Fibroblast of lung (primary cell): Measurements from ENCODE around the gene MPRIP.

Experiments used
- EZH2 ChIP-seq: IDR thresholded peaks from 2 replicates; pipeline ENCODE4 v1.5.1; 2012; ENCODE audit warnings: low read length, control low read depth, mild to moderate bottlenecking; ENCODE audit errors: missing control alignments
- TF ChIP-seq, protein P1 (sequence below), 2 donors: IDR thresholded peaks in 1 of 2; conservative IDR thresholded peaks in 1 of 2; 1 replicate in 1 of 2; 2 replicates in 1 of 2; pipeline ENCODE4 v1.5.1; 2011 to 2012; ENCODE audit warnings: low read length in 2 of 2, control low read depth in 1 of 2, inconsistent platforms in 1 of 2, low read depth in 1 of 2, mild to moderate bottlenecking in 1 of 2

DNA sequence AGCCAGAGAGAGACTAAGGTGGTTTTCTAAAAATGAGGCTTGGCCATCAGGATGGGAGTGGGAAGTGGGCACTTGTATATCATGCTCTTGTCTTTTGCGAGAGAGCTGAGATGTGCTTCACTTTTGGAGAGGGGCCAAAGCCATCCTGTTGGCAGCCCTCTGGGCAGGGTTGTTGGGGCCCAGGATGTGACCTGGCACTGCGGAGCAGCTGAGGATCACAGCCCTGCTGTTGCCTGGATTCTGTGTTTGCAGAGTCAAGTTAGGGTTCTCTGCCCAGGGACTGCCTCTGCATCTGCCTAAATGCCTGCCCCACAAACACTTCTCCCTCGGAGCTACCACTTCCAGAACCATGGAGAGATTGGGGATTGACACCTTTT is 92.7 kb downstream of the MPRIP start:
- TF ChIP-seq, protein P1, sequence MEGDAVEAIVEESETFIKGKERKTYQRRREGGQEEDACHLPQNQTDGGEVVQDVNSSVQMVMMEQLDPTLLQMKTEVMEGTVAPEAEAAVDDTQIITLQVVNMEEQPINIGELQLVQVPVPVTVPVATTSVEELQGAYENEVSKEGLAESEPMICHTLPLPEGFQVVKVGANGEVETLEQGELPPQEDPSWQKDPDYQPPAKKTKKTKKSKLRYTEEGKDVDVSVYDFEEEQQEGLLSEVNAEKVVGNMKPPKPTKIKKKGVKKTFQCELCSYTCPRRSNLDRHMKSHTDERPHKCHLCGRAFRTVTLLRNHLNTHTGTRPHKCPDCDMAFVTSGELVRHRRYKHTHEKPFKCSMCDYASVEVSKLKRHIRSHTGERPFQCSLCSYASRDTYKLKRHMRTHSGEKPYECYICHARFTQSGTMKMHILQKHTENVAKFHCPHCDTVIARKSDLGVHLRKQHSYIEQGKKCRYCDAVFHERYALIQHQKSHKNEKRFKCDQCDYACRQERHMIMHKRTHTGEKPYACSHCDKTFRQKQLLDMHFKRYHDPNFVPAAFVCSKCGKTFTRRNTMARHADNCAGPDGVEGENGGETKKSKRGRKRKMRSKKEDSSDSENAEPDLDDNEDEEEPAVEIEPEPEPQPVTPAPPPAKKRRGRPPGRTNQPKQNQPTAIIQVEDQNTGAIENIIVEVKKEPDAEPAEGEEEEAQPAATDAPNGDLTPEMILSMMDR (conservative IDR thresholded peaks at IDR 0.05 in 1 of 2, IDR thresholded peaks at IDR 0.05 in 1 of 2; ENCODE audit: low read depth in 1 of 2, low read length in 2 of 2), result no peak
- TF ChIP-seq EZH2, result no peak
